Measurements from ENCODE around the gene PIGR. TPM values are rescaled to one million over a fixed set of nuclear protein-coding genes. Genes with fewer than 3 reads are reported as not detected.

PIGR gene, protein sequence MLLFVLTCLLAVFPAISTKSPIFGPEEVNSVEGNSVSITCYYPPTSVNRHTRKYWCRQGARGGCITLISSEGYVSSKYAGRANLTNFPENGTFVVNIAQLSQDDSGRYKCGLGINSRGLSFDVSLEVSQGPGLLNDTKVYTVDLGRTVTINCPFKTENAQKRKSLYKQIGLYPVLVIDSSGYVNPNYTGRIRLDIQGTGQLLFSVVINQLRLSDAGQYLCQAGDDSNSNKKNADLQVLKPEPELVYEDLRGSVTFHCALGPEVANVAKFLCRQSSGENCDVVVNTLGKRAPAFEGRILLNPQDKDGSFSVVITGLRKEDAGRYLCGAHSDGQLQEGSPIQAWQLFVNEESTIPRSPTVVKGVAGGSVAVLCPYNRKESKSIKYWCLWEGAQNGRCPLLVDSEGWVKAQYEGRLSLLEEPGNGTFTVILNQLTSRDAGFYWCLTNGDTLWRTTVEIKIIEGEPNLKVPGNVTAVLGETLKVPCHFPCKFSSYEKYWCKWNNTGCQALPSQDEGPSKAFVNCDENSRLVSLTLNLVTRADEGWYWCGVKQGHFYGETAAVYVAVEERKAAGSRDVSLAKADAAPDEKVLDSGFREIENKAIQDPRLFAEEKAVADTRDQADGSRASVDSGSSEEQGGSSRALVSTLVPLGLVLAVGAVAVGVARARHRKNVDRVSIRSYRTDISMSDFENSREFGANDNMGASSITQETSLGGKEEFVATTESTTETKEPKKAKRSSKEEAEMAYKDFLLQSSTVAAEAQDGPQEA
- not detected in 3 replicates for total RNA-seq
- long read RNA-seq = 0 reads

DNA sequence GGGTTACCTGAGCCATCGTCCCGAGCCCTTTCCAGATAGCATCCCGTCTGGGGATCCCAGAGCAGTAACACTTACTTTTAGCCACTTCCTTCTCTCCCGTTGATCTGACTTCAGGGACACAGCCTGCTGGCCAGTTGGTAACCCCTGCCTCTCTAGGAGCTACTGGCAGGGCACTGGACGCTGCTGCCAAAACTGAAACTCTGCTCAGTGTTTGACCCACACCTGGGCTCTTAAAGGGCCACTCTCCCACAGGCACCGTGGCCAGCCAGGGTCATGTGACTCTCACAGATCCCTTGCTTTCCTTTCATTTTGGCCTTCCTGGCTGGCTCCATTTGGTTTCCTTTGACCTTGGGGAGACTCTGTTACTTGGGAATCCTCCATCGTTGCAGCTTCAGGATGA is at the start of gene PIGR:
Gene PIGR (minus strand): TSS at position 206 of the 400 bp plus-strand sequence. CDS start 5,935 bp downstream, outside the sequence.
- Mint-ChIP-seq H3K4me1 (ENCODE audit: low read depth) (no peaks in the 10 kb centered on the region), H3K27me3 (ENCODE audit: low read depth) (peaks cover 48% of the 10 kb centered on the region), H3K4me3 (ENCODE audit: unreplicated experiment) (no peak within 1 kb of the TSS), H3K36me3 (ENCODE audit: low read depth) (no peaks in the 10 kb centered on the region), H3K27ac (ENCODE audit: unreplicated experiment) (no peak within 1 kb of the TSS), H3K9me3 (ENCODE audit: low read depth) (peaks cover 6% of the 10 kb centered on the region)
- TF ChIP-seq, protein P1, sequence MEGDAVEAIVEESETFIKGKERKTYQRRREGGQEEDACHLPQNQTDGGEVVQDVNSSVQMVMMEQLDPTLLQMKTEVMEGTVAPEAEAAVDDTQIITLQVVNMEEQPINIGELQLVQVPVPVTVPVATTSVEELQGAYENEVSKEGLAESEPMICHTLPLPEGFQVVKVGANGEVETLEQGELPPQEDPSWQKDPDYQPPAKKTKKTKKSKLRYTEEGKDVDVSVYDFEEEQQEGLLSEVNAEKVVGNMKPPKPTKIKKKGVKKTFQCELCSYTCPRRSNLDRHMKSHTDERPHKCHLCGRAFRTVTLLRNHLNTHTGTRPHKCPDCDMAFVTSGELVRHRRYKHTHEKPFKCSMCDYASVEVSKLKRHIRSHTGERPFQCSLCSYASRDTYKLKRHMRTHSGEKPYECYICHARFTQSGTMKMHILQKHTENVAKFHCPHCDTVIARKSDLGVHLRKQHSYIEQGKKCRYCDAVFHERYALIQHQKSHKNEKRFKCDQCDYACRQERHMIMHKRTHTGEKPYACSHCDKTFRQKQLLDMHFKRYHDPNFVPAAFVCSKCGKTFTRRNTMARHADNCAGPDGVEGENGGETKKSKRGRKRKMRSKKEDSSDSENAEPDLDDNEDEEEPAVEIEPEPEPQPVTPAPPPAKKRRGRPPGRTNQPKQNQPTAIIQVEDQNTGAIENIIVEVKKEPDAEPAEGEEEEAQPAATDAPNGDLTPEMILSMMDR (IDR thresholded peaks at IDR 0.05) = no peak
- no peak for DNase-seq (ENCODE audit: low spot score)

DNA sequence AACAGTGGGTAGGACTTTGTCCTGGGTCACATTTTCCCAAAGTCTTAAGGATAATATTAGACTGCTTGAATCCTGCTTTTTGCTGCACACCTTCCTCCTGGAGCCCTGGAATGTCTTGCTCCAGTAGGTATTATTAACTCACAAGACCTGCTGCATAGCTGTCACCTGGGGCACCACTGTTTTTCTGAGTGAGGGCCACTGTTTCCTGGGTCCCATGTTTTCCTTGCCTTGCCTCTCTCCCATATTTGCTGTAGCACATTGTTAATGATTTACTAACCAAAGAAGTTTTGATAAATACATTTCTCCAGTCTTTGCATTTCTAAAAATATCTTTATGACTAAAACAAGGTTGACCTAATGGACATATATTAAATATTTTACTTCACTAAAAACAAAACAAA is 46.5 kb upstream of the PIGR start:
- Mint-ChIP-seq H3K9me3 (ENCODE audit: low read depth) (no peaks in the 10 kb centered on the region), H3K36me3 (ENCODE audit: low read depth) (peaks cover 2% of the 10 kb centered on the region), H3K27me3 (ENCODE audit: low read depth) (peaks cover 50% of the 10 kb centered on the region), H3K4me1 (ENCODE audit: low read depth) (peaks cover 3% of the 10 kb centered on the region), H3K27ac (ENCODE audit: unreplicated experiment) (no peak overlapping the region), H3K4me3 (ENCODE audit: unreplicated experiment) (no peak overlapping the region)
- TF ChIP-seq, protein P1 (IDR thresholded peaks at IDR 0.05) = no peak
- DNase-seq (ENCODE audit: low spot score) = no peak

DNA sequence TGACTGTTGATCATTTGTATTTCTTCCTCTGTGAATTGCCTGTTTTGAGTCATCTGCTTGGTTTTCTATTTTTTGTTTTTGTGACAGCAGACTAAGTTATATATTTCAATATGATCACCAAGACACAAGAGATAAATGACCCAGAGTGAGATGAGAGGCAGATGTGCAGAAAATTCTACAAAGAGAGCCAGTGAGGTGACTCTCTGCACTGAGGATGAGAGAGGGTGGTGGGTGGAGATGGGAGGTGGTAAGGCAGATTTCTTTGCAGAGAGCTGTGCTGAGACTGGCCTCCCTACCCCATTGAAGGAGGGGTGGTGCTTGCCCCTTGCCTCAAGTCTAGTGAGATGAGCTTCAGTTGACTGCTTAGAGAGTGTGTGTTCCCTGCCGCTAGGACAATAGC is 41.6 kb upstream of the PIGR start:
- Mint-ChIP-seq H3K4me3 (ENCODE audit: unreplicated experiment) (no peak overlapping the region), H3K36me3 (ENCODE audit: low read depth) (peaks cover 2% of the 10 kb centered on the region), H3K4me1 (ENCODE audit: low read depth) (peaks cover 1% of the 10 kb centered on the region), H3K9me3 (ENCODE audit: low read depth) (no peaks in the 10 kb centered on the region), H3K27ac (ENCODE audit: unreplicated experiment) (no peak overlapping the region), H3K27me3 (ENCODE audit: low read depth) (peaks cover 62% of the 10 kb centered on the region)
- TF ChIP-seq, protein P1 (IDR thresholded peaks at IDR 0.05) = no peak
- no peak for DNase-seq (ENCODE audit: low spot score)

DNA sequence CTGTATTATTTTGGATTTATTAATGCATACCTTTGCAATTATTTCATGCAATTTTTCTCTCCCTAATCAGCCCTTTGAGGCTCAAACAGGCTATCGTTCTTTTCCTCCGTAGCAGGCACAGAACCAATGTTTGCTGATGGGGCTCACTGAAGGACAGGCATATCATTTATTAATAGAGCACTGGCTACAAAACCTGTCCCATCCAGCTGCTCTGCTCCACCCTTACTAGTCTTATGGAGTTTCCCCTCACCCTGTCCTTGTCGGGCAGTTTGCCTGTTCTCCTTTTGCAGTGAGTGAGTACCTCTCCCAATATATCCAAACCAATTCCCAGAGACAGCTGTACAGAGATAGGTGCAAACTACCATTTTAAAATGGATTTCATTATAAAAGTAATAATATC is 40.6 kb upstream of the PIGR start:
- no peak overlapping the region for H3K27ac Mint-ChIP-seq (ENCODE audit: unreplicated experiment)
- no peak overlapping the region for H3K4me3 Mint-ChIP-seq (ENCODE audit: unreplicated experiment)
- H3K36me3 Mint-ChIP-seq (ENCODE audit: low read depth) = peaks cover 2% of the 10 kb centered on the region
- no peak for DNase-seq (ENCODE audit: low spot score)
- H3K27me3 Mint-ChIP-seq (ENCODE audit: low read depth) = peaks cover 58% of the 10 kb centered on the region
- TF ChIP-seq, protein P1 (IDR thresholded peaks at IDR 0.05) = no peak
- H3K4me1 Mint-ChIP-seq (ENCODE audit: low read depth) = no peaks in the 10 kb centered on the region
- no peaks in the 10 kb centered on the region for H3K9me3 Mint-ChIP-seq (ENCODE audit: low read depth)

DNA sequence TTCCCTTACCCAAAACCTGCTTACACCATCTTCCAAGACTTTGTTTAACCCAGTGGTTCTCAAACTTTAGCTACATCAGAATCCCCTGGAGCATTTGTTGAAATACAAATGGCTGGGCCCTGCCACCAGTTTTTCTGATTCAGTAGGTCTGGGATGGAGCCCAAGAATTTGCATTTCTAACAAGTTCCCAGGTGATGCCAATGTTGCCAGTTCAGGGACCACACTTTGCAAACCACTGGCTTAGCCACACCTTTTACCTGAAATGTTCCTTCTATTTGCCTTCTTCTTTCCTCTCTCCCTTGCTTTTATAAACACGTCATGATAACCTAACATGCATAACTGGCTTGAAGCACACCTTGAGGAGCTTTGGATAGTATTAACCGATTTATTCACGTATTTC is 40.1 kb upstream of the PIGR start:
- no peak overlapping the region for H3K4me3 Mint-ChIP-seq (ENCODE audit: unreplicated experiment)
- DNase-seq (ENCODE audit: low spot score) = no peak
- H3K36me3 Mint-ChIP-seq (ENCODE audit: low read depth) = peaks cover 2% of the 10 kb centered on the region
- TF ChIP-seq, protein P1 (IDR thresholded peaks at IDR 0.05) = no peak
- H3K27ac Mint-ChIP-seq (ENCODE audit: unreplicated experiment) = no peak overlapping the region
- H3K4me1 Mint-ChIP-seq (ENCODE audit: low read depth) = no peaks in the 10 kb centered on the region
- H3K27me3 Mint-ChIP-seq (ENCODE audit: low read depth) = peaks cover 57% of the 10 kb centered on the region
- H3K9me3 Mint-ChIP-seq (ENCODE audit: low read depth) = no peaks in the 10 kb centered on the region
